Measurements from ENCODE around the gene ZDHHC8. TPM values are rescaled to one million over a fixed set of nuclear protein-coding genes. Genes with fewer than 3 reads are reported as not detected.
A peak's percentile ranks its signal among the peaks of the same experiment; 100 is the strongest.

ZDHHC8 gene
- polyA plus RNA-seq, 1 experiment: 13.5 TPM

DNA sequence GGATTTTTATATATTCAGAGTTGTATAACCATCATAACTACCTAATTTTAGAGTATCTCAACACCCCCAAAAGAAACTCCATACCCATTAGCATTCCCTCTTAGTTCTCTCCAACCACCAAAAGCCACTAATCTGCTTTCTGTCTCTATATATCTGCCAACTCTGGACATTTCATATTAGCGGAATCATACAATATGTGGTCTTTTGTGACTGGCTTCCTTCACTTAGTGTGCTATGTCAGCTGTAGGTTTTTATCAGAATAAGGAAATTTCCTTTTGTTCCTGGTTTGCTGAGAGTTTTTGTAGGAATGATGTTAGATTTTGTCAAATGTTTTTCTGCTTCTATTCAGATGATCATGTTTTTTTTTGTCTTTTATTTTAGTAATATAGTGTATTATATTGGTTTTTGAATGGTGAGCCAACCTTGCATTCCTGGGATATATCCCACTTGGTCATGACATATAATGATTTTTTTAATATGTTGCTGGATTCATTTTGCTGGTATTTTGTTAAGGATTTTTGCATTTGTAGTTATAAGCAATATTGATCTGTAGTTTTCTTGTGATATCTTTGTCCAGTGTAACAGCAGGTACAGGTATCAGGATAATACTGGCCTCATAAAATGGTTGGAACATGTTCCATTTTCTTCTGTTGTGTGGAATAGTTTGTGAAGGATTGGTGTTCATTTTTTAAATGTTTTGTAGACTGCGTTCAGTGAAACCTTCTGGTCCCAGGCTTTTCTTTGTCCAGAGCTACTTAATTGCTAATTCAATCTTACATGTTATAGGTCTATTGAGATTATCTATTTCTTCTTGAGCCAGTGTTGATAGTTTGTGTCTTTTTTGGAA is 34.8 kb upstream of the ZDHHC8 start:
- Histone ChIP-seq H3K27ac (ENCODE audit: low read depth, low read length) (no peak overlapping the region), H3K9me3 (ENCODE audit: control insufficient read depth, insufficient read depth, low read length) (no peaks in the 10 kb centered on the region), H3K27me3 (ENCODE audit: control insufficient read depth, insufficient read depth, low read length) (no peaks in the 10 kb centered on the region), H3K4me3 (ENCODE audit: low read depth, low read length) (no peak overlapping the region)
- POLR2A ChIA-PET: no interaction called here
- TF ChIP-seq, protein P1, sequence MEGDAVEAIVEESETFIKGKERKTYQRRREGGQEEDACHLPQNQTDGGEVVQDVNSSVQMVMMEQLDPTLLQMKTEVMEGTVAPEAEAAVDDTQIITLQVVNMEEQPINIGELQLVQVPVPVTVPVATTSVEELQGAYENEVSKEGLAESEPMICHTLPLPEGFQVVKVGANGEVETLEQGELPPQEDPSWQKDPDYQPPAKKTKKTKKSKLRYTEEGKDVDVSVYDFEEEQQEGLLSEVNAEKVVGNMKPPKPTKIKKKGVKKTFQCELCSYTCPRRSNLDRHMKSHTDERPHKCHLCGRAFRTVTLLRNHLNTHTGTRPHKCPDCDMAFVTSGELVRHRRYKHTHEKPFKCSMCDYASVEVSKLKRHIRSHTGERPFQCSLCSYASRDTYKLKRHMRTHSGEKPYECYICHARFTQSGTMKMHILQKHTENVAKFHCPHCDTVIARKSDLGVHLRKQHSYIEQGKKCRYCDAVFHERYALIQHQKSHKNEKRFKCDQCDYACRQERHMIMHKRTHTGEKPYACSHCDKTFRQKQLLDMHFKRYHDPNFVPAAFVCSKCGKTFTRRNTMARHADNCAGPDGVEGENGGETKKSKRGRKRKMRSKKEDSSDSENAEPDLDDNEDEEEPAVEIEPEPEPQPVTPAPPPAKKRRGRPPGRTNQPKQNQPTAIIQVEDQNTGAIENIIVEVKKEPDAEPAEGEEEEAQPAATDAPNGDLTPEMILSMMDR (IDR thresholded peaks at IDR 0.05; ENCODE audit: low read depth, low read length): no peak
- DNase-seq (ENCODE audit: low read depth, low spot score): no peak
- CTCF ChIA-PET: no interaction called here

DNA sequence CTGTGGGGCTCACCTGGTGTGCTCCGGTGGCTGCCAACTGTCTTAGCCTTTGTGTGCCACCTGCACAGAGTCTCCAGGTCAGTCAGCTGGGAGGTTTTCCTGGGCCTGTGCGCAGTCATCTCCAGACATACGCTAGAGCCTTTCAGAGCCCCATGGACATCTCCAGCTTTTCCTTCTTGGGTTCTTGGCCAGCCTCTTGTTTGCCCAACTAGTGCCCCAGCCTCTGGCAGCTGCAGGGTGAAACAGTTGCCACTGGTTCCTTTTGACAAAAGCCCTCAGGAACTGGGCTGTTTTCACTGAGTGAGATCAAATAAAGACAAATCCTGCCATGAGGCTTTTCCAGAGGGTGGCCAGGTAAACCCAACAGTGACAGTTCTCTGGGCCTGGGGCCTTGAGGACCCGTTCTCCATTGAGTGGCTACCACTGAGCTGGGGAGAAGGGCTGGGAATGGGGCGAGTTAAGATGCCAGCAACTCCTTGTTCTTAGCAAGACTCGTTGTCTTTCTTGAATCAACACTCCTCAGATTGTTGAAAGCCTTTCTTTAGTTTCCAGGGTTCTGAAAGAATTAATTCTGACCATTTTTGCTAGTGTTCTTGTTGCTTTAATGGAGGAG is 32.4 kb upstream of the ZDHHC8 start:
- CTCF ChIA-PET: no interaction called here
- Histone ChIP-seq H3K27me3 (ENCODE audit: control insufficient read depth, insufficient read depth, low read length) (no peaks in the 10 kb centered on the region), H3K27ac (ENCODE audit: low read depth, low read length) (no peak overlapping the region), H3K4me3 (ENCODE audit: low read depth, low read length) (no peak overlapping the region), H3K9me3 (ENCODE audit: control insufficient read depth, insufficient read depth, low read length) (no peaks in the 10 kb centered on the region)
- POLR2A ChIA-PET: no interaction called here
- no peak for DNase-seq (ENCODE audit: low read depth, low spot score)
- TF ChIP-seq, protein P1 (IDR thresholded peaks at IDR 0.05; ENCODE audit: low read depth, low read length): no peak

DNA sequence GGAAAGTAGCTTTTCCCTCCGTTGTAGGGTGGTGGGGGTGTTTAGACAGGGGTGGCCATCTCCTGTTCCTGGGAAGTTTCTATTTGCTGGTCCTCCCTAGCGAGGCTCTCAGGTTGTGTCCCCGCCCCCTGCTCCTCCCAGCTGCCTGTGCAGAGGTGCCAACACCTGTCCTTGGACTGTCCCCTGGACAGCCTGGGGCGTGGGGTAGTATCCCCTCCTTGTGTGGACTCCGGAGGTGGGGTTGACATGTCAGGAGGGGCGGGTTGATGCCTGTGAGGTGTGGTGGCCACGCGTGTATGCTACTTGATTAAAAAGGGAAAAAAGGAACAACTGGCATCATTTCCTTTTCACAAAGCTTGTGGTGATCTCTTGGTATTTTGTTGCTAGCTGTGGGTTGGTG is 30.0 kb upstream of the ZDHHC8 start:
- no peak for DNase-seq (ENCODE audit: low read depth, low spot score)
- CTCF ChIA-PET: no interaction called here
- POLR2A ChIA-PET: no interaction called here
- Histone ChIP-seq H3K4me3 (ENCODE audit: low read depth, low read length) (no peak overlapping the region), H3K27me3 (ENCODE audit: control insufficient read depth, insufficient read depth, low read length) (no peaks in the 10 kb centered on the region), H3K9me3 (ENCODE audit: control insufficient read depth, insufficient read depth, low read length) (no peaks in the 10 kb centered on the region), H3K27ac (ENCODE audit: low read depth, low read length) (no peak overlapping the region)
- TF ChIP-seq, protein P1 (IDR thresholded peaks at IDR 0.05; ENCODE audit: low read depth, low read length): no peak

DNA sequence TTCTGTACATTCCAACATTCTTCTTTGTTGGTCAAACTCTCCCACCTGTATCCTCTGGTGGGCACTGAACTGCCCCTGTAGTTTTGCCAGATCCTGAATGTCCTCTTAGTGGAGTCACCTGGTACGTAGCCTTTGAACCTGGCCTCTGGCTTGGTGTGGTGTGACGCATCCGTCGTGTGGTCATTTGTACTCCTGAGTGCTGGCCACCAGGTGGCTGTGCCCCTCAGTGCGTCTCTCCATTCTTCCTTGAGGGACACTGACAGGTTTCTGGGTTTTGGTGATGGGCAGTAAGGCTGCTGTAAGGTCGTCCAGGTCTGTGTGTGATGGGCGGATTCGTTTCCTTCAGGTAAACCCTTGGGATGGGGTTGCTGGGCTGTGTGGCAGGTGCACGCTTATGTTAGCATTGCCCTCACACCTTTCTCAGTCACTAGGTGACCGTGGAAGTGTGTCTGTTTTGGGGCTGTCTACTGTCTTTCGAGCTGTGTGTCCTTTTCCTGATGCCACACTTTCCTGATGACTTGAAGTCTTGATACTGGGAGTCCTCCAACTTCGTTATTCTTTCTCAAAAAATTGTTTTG is 29.3 kb upstream of the ZDHHC8 start:
- no peaks in the 10 kb centered on the region for H3K9me3 ChIP-seq (ENCODE audit: control insufficient read depth, insufficient read depth, low read length)
- TF ChIP-seq, protein P1 (IDR thresholded peaks at IDR 0.05; ENCODE audit: low read depth, low read length): peak; percentile 3; the same call in 1 of the 2 replicates
- no peak overlapping the region for H3K27ac ChIP-seq (ENCODE audit: low read depth, low read length)
- ChIA-PET CTCF (no interaction called here), POLR2A (no interaction called here)
- DNase-seq (ENCODE audit: low read depth, low spot score): no peak
- H3K27me3 ChIP-seq (ENCODE audit: control insufficient read depth, insufficient read depth, low read length): no peaks in the 10 kb centered on the region
- H3K4me3 ChIP-seq (ENCODE audit: low read depth, low read length): no peak overlapping the region

Data from AG04450 (cell line).